ENCODE data around the gene FSCN2.
A peak's percentile ranks its signal among the peaks of the same experiment; 100 is the strongest.

The FSCN2 gene

GRCh38 chr17:81489998-81490992, 37.9 kb upstream of the FSCN2 start:
- no peak for DNase-seq

DNA sequence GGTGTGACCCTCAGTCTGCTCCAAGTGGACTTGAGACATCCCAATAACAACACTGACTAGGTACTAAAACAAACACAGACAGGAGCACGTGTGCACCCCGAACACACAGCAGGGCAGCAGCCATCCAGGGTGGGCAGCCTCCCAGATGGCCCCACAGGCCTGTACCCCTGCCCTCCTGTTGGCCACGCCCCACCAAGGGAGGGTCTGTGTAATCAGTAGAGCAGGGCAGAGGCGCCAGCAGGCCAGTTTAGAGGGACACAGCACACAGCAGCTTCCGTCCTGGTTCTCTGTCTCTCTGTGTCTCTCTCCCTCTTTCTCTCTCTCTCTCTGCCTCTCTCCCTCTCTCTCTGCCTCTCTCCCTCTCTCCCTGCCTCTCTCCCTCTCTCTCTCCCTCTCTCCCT, 37.0 kb upstream of the FSCN2 start:
- DNase-seq: no peak

- DNase-seq: no peak
Measured at GRCh38 chr17:81491761-81492160, 36.4 kb upstream of the FSCN2 start.

DNA sequence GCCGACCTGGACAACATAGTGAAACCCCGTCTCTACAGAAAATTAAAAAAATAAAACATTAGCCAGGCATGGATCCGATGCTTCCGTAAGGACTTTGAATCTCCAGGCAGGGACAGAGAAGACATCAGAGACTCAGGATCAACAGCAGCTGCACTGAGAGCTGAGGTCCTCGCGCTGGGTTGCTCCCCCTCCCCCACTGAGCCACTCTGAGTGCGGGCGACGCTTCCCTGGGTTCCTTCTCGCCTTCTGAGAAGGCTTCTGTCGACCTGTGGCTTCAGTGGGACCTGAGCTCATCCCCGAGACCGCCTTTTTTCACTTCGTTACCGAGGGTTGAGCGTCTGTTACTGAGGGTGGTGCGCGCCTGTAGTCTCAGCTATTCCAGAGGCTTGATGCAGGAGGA, 36.0 kb upstream of the FSCN2 start:
- DNase-seq: no peak

GRCh38 chr17:81492706-81493105, 35.5 kb upstream of the FSCN2 start:
- no peak for DNase-seq

- no peak for DNase-seq
Measured at GRCh38 chr17:81493198-81494038, 34.8 kb upstream of the FSCN2 start.

GRCh38 chr17:81494626-81495377, 33.4 kb upstream of the FSCN2 start:
- no peak for DNase-seq

DNA sequence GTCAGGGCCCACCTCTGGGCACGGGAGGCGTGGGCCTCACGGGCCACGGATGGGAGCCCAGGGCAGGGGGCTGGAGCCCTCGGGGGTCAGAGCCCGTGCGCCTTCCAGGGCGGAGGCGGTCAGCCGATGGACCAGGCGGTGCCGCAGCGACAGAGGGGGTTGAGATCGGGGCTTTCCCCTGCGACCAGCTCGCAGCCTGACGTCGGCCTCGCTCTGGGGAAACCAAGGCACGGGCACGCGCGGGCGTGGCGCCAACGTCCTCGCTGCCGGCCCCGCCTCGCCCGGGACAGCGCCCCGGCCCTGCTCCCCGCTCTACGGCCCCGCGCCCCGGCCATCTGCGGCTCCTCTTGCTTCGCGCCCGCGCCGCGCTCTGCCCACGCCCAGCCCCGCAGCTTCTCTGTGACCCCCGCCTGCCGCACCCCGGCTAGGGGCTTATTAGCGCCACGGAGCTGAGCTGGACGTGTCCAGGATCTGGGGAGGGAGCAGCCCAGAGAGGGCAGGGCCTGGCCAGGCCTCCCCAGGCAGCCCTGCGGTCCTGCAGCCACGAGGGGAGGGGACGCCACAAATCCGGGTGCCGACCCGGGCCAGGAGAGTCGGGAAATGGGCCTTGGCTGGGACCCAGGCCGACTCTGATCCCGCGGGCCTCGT, 29.1 kb upstream of the FSCN2 start:
- DNase-seq: no peak

DNA sequence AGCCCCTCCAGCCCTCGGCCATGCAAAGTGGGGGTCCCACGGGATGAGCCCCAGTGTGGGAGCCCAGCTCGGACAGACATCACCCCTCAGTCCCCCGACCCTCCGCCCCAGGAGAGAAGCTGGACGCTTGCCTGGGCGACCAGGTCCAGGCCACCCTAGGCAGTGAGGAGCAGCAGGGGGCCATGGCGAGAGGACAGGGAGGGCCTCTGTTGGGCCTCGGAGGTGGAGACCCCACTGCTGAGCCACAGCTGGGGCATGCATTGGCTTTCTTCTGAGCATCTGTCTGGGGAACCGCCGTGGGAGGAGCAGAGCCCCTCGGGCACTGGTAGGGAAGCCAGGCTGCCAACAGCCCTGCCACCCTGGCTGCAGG, 28.6 kb upstream of the FSCN2 start:
- no peak for DNase-seq

GRCh38 chr17:81500047-81500446, 28.1 kb upstream of the FSCN2 start:
- DNase-seq: no peak

DNA sequence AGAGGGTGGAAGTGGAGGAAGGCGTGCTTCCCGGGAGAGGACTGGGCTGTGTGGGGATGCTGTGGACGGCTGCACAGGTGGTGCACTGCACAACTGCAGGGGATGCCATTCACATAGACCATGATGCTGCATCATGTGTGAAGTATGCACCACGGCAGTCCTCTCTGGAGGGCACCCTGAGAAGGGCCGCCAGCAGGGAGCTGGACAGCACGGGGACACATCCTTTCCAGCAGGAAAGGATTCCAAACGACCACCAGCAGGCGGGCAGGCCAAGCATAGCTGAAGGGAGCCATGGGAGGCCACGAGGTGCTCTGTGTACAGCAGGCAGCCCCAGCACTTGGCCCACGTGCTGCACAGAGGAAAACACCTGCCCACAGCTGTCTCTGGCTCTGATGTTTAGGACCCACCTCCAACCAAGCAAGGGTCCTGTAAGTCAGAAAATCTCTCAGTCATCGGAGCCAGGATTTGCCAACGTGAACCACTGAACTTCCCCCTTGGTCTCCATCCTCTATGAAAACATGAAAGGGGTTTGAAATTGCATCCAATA, 25.6 kb upstream of the FSCN2 start:
- DNase-seq: no peak

DNA sequence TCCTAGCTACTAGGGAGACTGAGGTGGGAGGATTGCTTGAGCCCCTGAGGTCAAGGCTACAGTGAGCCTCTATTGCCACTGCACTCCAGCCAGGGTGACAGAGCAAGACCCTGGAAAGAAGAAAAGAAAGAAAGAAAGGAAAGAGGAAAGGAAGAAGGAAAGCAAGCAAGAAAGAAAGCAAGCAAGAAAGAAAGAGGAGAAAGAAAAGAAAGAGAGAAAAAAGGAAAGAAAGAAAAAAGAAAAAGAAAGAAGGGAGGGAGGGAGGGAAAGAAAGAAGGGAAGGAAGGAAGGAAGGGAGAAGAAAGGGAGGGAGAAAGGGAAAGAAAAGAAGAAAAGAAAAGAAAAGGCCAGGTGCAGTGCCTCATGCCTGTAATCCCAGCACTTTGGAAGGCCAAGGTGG, 24.6 kb upstream of the FSCN2 start:
- DNase-seq: no peak

GRCh38 chr17:81508639-81509206, 19.5 kb upstream of the FSCN2 start:
- no peak for DNase-seq

DNA sequence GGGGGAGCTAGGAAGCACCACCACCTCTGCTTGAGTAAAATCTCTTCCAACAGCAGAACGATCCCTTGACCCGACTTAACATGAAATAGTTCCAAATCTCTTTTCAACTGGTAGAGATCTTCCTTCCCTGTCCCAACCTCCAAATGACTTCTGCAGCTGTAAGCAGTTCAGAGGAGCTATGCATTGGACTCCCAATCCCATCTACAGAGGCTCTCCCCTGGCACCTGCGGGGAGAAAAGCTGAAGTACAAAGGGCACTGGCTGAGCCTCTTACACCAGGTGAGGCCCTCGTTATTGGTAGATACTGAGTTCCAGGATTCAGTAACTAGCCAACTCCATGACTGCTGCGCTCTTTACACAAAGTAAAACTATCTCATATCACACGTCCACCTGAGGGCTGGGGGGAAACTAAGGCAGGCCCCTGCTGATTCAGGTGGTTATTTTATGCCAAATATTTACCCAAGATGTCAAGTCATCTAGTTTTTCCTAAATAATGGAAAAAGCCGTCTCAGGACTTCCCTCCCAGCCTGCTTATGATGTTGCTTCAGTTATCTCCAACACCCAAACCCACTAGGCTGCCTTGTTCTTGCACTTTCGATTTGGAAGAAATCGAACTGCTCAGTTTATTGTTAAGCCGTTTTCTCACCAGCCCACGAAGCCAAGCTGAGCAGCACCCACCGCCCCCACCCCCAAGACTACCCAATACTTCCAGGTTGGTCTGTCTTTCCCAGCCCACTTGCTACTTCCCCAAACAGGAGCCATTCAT, 18.8 kb upstream of the FSCN2 start:
- no peak for DNase-seq

- DNase-seq: no peak
Measured at GRCh38 chr17:81509972-81510784, 18.0 kb upstream of the FSCN2 start.

- peak; percentile 23 for DNase-seq
Measured at GRCh38 chr17:81510785-81511553, 17.2 kb upstream of the FSCN2 start.

GRCh38 chr17:81511554-81511803, 16.7 kb upstream of the FSCN2 start:
- DNase-seq: no peak

DNA sequence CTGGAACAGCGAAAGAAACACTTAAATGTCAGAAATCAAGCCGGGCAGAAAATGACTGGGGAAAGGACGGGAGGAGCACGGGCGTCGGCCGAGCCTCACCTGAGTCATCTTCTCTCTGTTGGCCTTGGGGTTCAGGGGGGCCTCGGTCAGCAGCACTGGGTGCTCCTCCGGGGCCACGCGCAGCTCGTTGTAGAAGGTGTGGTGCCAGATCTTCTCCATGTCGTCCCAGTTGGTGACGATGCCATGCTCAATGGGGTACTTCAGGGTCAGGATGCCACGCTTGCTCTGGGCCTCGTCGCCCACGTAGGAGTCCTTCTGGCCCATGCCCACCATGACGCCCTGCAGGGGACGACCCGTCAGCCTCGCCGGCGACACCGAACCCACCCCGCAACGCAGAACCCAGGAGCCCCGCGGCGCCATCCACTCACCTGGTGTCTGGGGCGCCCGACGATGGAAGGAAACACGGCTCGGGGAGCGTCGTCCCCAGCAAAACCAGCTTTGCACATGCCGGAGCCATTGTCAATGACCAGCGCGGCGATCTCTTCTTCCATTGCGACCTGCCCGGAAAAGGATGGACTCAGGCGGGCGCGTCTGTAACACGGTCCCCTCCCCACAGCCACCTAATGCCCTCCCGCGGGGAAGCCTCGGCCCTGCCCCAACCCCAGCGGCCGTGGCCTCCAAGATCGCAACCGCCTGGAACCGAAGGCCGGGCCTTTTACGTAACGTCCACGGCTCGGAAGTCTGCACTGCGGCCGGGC, 16.2 kb upstream of the FSCN2 start:
- peak; percentile 29 for DNase-seq
